Measurements from ENCODE around the gene SCG3.

DNA sequence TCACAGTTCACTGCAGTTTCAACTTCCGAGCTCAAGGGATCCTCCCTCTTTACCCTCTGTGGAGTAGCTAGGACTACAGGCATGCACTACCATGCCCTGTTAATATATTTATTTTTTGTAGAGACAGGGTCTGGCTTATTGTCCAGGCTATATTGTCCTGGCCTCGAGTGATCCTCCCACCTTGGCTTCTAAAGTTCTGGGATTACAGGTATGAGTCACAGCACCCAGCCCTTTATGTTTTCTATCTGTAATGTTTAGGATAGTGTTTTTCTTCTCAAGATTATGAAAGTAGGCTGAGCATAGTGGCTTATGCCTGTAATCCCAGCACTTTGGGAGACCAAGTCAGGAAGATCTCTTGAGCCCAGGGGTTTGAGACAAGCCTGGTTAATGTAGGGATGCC is 11.9 kb upstream of the SCG3 start:
- TF ChIP-seq SUZ12 (IDR thresholded peaks at IDR 0.05; ENCODE audit: extremely low read depth, insufficient read depth, insufficient read length) (no peak), ZNF274 (IDR thresholded peaks at IDR 0.05; ENCODE audit: low read depth, low read length) (no peak)
